Measurements from ENCODE around the gene TMCC1. TPM values are rescaled to one million over a fixed set of nuclear protein-coding genes. Genes with fewer than 3 reads are reported as not detected.
A peak's percentile ranks its signal among the peaks of the same experiment; 100 is the strongest.
"Not testable (repeated sequence)": the region's sequence is repeated elsewhere in the genome, so short reads cannot be mapped to it uniquely, and the experiment has no call there.

The TMCC1 gene
- 5.1 and 11.1 TPM in 2 replicates for total RNA-seq (2014; rRNA removed; shearing (Covaris generic))

GRCh38 chr3:129893581-129894070 is at the start of gene TMCC1:
TSS of gene TMCC1 (minus strand) at chr3:129893711.
- DNase-seq (ENCODE audit: low spot score) = peak; percentile 77

- no peak for DNase-seq (ENCODE audit: low spot score)
Observed at GRCh38 chr3:129943020-129943419, 49.5 kb upstream of the TMCC1 start.

GRCh38 chr3:129942296-129942695 is 48.8 kb upstream of the TMCC1 start:
- peak; percentile 55 for DNase-seq (ENCODE audit: low spot score)

DNA sequence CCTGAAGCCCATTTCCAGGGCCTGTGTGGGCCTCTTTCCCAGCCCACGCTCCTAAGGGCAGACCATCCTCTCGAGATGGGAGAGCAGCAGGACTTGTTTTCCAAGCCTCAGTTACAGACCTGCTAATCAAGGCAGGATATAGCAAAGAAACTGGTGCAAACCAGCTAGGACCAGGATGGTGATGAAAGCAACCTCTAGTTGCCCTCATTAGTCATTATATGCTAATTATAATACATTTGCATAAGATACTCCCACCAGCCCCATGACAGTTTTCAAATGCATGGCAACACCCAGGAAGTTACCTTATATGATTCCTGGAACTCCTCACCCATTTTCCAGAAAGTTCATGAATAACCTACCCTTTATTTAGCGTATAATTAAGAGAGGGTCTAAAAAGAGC is 46.6 kb upstream of the TMCC1 start:
- DNase-seq (ENCODE audit: low spot score) = no peak

- no peak for DNase-seq (ENCODE audit: low spot score)
Observed at GRCh38 chr3:129938140-129938930, 44.8 kb upstream of the TMCC1 start.

- DNase-seq (ENCODE audit: low spot score) = no peak
Observed at GRCh38 chr3:129937717-129938116, 44.2 kb upstream of the TMCC1 start.

- peak; percentile 81 for DNase-seq (ENCODE audit: low spot score)
Observed at GRCh38 chr3:129936757-129937156, 43.2 kb upstream of the TMCC1 start.

- DNase-seq (ENCODE audit: low spot score) = no peak
Observed at GRCh38 chr3:129934234-129935123, 41.0 kb upstream of the TMCC1 start.

GRCh38 chr3:129933471-129933870 is 40.0 kb upstream of the TMCC1 start:
- no peak for DNase-seq (ENCODE audit: low spot score)

DNA sequence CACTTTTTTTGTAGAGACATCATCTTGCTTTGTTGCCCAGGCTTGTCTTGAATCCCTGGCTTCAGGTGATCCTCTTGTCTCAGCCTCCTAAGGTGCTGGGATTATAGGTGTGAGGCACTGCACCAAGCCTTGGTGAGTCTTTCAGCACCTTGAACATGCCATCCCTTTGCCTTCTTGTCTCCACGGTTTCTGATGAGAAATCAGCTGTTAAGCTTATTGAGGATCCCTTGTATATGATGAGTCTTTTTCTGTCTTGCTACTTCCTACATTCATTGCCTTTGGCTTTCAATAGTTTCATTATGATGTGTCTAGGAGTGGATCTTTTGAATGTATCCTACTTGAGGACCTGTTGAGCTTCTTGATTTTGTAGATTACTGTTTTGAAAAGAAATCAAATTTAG is 35.9 kb upstream of the TMCC1 start:
- no peak for DNase-seq (ENCODE audit: low spot score)

DNA sequence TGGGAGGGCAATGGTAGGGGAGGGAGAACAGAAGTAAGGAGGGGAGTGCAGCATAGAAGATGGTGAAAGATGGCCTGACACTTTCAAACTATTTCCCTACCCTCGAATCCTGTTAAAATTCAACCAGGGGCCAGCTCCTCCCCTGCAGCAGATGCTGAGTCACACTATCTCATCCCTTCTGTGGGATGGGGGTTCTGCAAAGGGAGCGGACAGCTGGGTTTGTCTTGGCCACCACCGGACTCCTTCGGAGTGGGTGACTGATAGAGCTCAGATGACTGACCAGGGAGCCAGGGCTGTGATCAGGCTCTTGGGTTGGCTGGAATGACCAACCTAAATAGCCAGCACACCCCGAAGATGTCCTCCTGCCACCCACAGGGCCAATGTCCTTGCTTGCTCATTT is 33.6 kb upstream of the TMCC1 start:
- DNase-seq (ENCODE audit: low spot score) = no peak

GRCh38 chr3:129919806-129920205 is 26.3 kb upstream of the TMCC1 start:
- no peak for DNase-seq (ENCODE audit: low spot score)

GRCh38 chr3:129919357-129919756 is 25.8 kb upstream of the TMCC1 start:
- DNase-seq (ENCODE audit: low spot score) = no peak

- DNase-seq (ENCODE audit: low spot score) = no peak
Observed at GRCh38 chr3:129918461-129918860, 24.9 kb upstream of the TMCC1 start.

GRCh38 chr3:129917423-129918007 is 24.0 kb upstream of the TMCC1 start:
- DNase-seq (ENCODE audit: low spot score) = no peak

- DNase-seq (ENCODE audit: low spot score) = no peak
Observed at GRCh38 chr3:129913618-129914017, 20.1 kb upstream of the TMCC1 start.

DNA sequence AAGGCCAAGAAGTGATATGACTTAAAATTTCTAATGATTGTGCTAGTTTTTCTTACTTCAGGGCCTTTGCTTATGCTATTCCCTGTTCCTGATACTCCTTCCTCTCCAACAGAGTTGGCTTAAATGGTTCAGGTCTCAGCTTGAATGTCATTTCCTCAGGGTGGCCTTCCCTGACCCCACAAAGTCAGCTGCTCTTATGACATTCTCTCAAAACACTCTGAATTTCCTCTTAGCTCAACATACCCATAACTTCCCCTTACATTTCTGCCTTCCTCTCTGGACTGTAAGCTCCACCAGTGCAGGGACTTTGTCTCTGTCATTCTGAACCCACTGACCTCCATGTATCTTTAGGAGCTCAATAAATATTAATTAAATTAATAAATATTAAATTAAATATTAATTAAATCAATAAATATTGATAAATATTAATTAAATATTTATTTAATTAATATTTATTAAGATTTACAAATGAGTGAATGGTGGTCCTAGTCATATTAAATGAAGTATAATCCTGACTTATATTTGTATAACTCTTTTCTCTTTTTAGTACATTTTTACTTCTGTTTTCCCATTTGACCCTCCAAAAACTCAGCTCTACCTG is 17.9 kb upstream of the TMCC1 start:
- no peak for DNase-seq (ENCODE audit: low spot score)

DNA sequence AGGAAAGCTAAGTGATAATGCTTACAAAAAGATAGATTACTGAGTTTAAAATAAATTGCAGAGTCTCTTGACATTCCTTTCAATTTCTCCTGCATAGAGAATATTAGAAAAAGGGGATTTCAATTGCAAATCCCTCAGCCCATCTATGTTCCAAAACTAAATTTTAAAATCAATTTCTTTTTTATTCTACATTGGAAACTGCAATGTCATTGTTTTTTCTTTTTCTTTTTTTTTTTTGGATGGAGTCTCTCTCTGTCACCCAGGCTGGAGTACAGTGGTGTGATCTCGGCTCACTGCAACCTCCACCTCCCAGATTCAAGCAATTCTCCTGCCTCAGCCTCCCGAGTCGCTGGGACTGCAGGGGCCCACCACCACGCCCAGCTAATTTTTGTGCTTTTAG is 15.7 kb upstream of the TMCC1 start:
- DNase-seq (ENCODE audit: low spot score) = not testable (repeated sequence)

DNA sequence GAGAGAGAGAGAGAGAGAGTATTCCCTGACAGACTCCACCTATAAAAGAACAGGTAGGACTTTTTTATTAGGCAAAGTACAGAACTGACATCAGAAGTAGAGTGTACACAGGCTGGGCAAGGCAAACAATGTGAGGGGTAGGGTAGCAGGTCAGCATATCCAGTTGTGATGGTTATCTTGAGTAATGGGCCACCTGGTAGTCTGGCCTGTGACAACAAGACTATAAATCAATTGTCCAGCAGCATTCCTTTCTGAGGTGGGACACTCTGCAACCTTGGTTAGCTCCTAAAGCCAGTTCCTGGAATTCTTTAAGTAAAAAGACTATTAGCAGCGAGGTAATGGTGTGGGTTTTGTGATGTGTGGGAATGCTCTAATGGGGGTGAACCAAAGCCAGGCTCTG is 14.9 kb upstream of the TMCC1 start:
- DNase-seq (ENCODE audit: low spot score) = no peak

- DNase-seq (ENCODE audit: low spot score) = not testable (repeated sequence)
Observed at GRCh38 chr3:129901272-129901671, 7.8 kb upstream of the TMCC1 start.

GRCh38 chr3:129897026-129897425 is 3.5 kb upstream of the TMCC1 start:
- no peak for DNase-seq (ENCODE audit: low spot score)
